IPS-18c (cell line): Measurements from ENCODE around the gene TNNC2.
A peak's percentile ranks its signal among the peaks of the same experiment; 100 is the strongest.
"Not testable (repeated sequence)": the region's sequence is repeated elsewhere in the genome, so short reads cannot be mapped to it uniquely, and the experiment has no call there.

Experiments used
- H3K4me3 ChIP-seq: 2 replicates; pipeline ENCODE4 v1.7.0; 2013; ENCODE audit warnings: low read depth, mild to moderate bottlenecking, low read length, moderate library complexity; ENCODE audit not compliant: insufficient read depth
- H3K9me3 ChIP-seq: one replicate; pipeline ENCODE4 v1.6.1; 2013; ENCODE audit warnings: mild to moderate bottlenecking, low read length, moderate library complexity; ENCODE audit not compliant: control insufficient read depth, insufficient read depth

The TNNC2 gene

GRCh38 chr20:45827030-45827652 is at the start of gene TNNC2:
Gene TNNC2 (minus strand): TSS chr20:45827312. CDS start chr20:45827248, 64 bp downstream.
- H3K9me3 ChIP-seq = no peaks in the 10 kb centered on the region

GRCh38 chr20:45874576-45874975 is 47.5 kb upstream of the TNNC2 start:
- Histone ChIP-seq H3K4me3 (no peak overlapping the region), H3K9me3 (no peaks in the 10 kb centered on the region)

More at GRCh38 chr20:45827030-45827652, at the start of gene TNNC2:
- H3K4me3 ChIP-seq = no peak within 1 kb of the TSS

GRCh38 chr20:45874104-45874481 is 47.0 kb upstream of the TNNC2 start:
- not testable (repeated sequence) for H3K4me3 ChIP-seq, H3K9me3 ChIP-seq

- no peak overlapping the region for H3K4me3 ChIP-seq
- no peaks in the 10 kb centered on the region for H3K9me3 ChIP-seq
Measured at GRCh38 chr20:45873409-45874103, 46.4 kb upstream of the TNNC2 start.

- Histone ChIP-seq H3K9me3 (no peaks in the 10 kb centered on the region), H3K4me3 (no peak overlapping the region)
Measured at GRCh38 chr20:45872626-45873025, 45.5 kb upstream of the TNNC2 start.

DNA sequence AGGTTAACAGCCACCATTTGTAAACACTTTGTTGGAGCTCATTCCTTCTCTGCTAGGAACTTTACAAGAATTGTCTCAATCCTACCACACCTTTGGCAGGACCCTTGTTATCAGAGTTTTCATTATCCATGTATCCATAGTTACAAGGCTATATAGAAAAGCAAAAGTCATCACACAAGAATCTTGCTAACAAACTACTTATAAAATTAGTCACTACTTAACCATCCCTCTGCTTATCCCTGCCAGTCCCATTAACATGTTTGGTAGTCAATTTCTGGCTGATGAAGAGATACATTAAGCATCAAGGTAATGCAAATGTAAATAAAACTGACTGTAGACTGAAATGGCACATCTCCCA is 40.7 kb upstream of the TNNC2 start:
- peaks cover 2% of the 10 kb centered on the region for H3K9me3 ChIP-seq

GRCh38 chr20:45867136-45867818 is 40.2 kb upstream of the TNNC2 start:
- peaks cover 2% of the 10 kb centered on the region for H3K9me3 ChIP-seq
- H3K4me3 ChIP-seq = no peak overlapping the region

More for the DNA sequence above, 40.7 kb upstream of the TNNC2 start:
- H3K4me3 ChIP-seq = no peak overlapping the region

- no peak overlapping the region for H3K4me3 ChIP-seq
- peaks cover 2% of the 10 kb centered on the region for H3K9me3 ChIP-seq
Measured at GRCh38 chr20:45866454-45866853, 39.3 kb upstream of the TNNC2 start.

DNA sequence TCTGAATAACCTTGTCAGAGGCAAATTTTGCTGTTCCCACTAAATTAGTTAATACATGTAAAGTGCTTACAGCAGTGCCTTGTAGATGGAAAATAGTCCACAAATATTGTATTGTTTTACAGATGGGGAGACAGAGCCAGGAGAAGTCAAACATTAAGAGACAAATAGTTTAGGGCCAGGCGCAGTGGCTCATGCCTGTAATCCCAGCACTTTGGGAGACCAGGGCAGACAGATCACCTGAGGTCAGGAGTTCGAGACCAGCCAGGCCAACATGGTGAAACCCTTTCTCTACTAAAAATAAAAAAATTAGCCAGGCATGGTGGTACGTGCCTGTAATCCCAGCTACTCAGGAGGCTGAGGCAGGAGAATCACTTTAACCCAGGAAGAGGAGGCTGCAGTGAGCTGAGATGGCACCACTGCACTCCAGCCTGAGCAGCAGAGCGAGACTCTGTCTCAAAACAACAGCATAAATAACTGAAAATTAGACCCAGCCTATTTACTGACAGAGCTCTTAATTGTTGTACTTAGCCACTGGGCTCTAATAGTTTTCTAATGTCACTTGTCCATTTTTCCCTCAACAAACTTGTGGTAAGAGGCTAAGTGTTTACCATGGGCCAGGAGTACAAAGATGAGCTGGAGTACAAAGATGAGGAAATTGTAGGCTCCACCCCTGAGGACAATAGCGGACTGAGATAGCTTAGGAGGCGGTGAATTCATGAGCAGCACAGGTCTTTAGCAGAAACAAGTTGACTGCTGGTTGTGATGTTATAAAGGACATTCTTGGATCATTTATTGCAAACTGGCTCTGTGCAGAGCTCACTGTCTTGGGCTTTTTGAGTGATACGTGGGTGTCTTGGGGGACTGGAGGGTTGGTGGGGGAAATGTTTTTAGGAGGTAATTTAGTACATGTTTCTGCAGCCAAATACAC is 36.7 kb upstream of the TNNC2 start:
- Histone ChIP-seq H3K4me3 (no peak overlapping the region), H3K9me3 (peaks cover 2% of the 10 kb centered on the region)

GRCh38 chr20:45861221-45862075 is 34.3 kb upstream of the TNNC2 start:
- H3K9me3 ChIP-seq = peaks cover 1% of the 10 kb centered on the region

GRCh38 chr20:45860560-45861220 is 33.6 kb upstream of the TNNC2 start:
- H3K9me3 ChIP-seq = no peaks in the 10 kb centered on the region
- H3K4me3 ChIP-seq = no peak overlapping the region

More at GRCh38 chr20:45861221-45862075, 34.3 kb upstream of the TNNC2 start:
- no peak overlapping the region for H3K4me3 ChIP-seq

DNA sequence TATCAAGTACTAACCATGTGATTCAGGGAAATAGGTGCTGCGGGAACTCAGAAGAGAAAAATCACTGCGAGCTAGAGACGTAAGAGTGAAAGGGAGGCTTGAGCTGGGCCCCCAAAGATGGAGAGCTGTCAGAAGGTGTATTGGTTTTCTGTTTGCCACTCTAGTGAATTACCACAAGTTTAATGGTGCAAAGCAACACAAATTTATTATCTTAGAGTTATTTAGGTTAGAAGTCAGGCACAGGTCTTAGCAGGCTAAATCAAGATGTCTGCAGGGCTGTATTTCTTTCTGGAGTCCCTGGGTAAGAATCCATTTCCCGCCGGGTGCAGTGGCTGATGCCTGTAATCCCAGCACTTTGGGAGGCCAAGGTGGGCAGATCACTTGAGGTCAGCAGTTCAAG is 32.8 kb upstream of the TNNC2 start:
- Histone ChIP-seq H3K4me3 (no peak overlapping the region), H3K9me3 (no peaks in the 10 kb centered on the region)

DNA sequence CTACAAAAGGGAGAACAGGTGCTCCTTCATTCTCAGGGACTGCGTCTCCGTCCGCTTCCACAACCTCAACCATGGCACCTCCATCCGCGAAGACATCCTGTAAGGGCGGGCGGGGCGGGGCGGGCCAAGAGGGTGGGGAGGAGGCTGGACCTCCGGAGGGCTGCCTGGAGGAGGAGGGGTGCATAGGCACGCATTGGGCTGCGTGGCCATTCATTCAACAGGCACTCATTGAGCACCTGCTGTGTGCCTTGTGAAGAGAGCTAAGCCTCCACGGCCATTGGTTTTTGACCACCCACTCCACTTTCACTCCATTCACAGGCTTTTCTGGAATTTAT is 30.7 kb upstream of the TNNC2 start:
- H3K9me3 ChIP-seq = no peaks in the 10 kb centered on the region
- peak overlapping the region; percentile 70 for H3K4me3 ChIP-seq

GRCh38 chr20:45857114-45857881 is 30.2 kb upstream of the TNNC2 start, which contains the start of the genes ACOT8 and ZSWIM3:
Gene ACOT8 (minus strand): TSS chr20:45857392. CDS start chr20:45857315, 77 bp downstream.
Gene ZSWIM3 (plus strand): TSS chr20:45857614. CDS start chr20:45857826, 212 bp downstream.
- H3K4me3 ChIP-seq = peak within 1 kb of the TSS; percentile 77
- no peaks in the 10 kb centered on the region for H3K9me3 ChIP-seq

DNA sequence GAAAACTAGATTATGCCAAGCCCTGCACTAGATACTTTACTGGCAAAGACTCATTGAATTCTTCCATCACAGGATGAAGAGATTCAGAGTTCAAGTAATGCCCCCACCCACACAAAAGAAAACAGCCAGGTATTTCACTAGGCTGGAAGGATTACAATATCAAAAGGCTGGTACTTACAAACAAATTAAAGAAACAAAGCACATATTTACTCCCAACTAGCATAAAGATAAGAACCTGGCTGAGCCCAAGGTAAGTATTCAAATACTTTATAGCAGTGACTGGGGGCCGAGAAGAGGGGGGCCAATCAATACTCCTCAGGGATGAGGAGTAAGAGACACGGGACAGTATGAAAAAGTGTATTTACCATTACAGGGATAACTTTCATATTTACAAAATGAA is 26.4 kb upstream of the TNNC2 start:
- Histone ChIP-seq H3K9me3 (no peaks in the 10 kb centered on the region), H3K4me3 (no peak overlapping the region)
